NT2/D1 (cell line): ENCODE data around the gene SMIM35.
A peak's percentile ranks its signal among the peaks of the same experiment; 100 is the strongest.

Source experiments
- DNase-seq: peaks from one replicate; pipeline ENCODE4 v3.0.0-alpha.2; 2011; ENCODE audit warnings: low read depth, low spot score
- H3K27me3 ChIP-seq: 2 replicates; pipeline ENCODE4 v1.6.0; 2011; ENCODE audit warnings: mild to moderate bottlenecking; ENCODE audit not compliant: insufficient read length, insufficient read depth
- H3K36me3 ChIP-seq: 2 replicates; pipeline ENCODE4 v1.6.1; 2011; ENCODE audit warnings: mild to moderate bottlenecking, low read length, mixed read lengths; ENCODE audit not compliant: insufficient read depth, insufficient read length
- H3K4me1 ChIP-seq: 2 replicates; pipeline ENCODE4 v1.5.1; 2011; ENCODE audit not compliant: insufficient read depth, insufficient read length
- H3K4me3 ChIP-seq: 2 replicates; pipeline ENCODE4 v1.5.1; 2011; ENCODE audit warnings: low read depth; ENCODE audit not compliant: insufficient read length
- H3K9ac ChIP-seq: 2 replicates; pipeline ENCODE4 v1.6.0; 2011; ENCODE audit warnings: low read depth; ENCODE audit not compliant: insufficient read length
- H3K9me3 ChIP-seq: 2 replicates; pipeline ENCODE4 v1.5.1; 2011; ENCODE audit warnings: mild to moderate bottlenecking, low read length; ENCODE audit not compliant: insufficient read depth
- SUZ12 ChIP-seq: IDR thresholded peaks from 2 replicates; pipeline ENCODE4 v1.6.1; 2011; ENCODE audit not compliant: insufficient read length, insufficient read depth; ENCODE audit errors: extremely low read depth
- YY1 ChIP-seq: IDR thresholded peaks from 2 replicates; pipeline ENCODE4 v1.6.1; 2011; ENCODE audit not compliant: insufficient read length, insufficient read depth
- ZNF274 ChIP-seq: IDR thresholded peaks from 2 replicates; pipeline ENCODE4 v1.6.1; 2011; ENCODE audit warnings: mild to moderate bottlenecking, low read depth, low read length

The SMIM35 gene

DNA sequence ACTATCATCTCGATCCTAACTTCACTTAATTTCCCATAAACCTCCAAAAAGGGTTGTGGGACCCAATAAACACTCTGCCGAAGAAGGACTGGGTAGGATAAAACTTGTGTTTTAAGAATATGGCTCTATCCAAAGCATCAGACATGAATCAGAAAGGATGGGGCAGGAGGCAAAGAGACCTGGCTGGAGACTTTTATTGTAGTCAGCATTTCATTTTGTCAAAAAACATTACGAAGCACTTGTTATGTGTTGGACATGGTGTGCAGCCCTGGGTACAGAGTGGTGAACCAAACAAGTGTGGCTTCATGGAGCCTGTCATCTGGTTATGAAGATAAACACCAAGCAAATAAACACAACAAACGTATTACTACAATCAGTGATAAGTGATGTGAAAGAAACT is 83.3 kb downstream of the SMIM35 start:
- H3K9me3 ChIP-seq, result peaks cover 6% of the 10 kb centered on the region; the same call in 1 of the 2 replicates
- H3K36me3 ChIP-seq, result no peaks in the 10 kb centered on the region
- no peaks in the 10 kb centered on the region for H3K27me3 ChIP-seq
- no peak overlapping the region for H3K9ac ChIP-seq
- H3K4me1 ChIP-seq, result peaks cover 8% of the 10 kb centered on the region
- no peak for DNase-seq
- no peak for TF ChIP-seq YY1
- TF ChIP-seq SUZ12, result no peak
- no peak for TF ChIP-seq ZNF274
- no peak overlapping the region for H3K4me3 ChIP-seq

DNA sequence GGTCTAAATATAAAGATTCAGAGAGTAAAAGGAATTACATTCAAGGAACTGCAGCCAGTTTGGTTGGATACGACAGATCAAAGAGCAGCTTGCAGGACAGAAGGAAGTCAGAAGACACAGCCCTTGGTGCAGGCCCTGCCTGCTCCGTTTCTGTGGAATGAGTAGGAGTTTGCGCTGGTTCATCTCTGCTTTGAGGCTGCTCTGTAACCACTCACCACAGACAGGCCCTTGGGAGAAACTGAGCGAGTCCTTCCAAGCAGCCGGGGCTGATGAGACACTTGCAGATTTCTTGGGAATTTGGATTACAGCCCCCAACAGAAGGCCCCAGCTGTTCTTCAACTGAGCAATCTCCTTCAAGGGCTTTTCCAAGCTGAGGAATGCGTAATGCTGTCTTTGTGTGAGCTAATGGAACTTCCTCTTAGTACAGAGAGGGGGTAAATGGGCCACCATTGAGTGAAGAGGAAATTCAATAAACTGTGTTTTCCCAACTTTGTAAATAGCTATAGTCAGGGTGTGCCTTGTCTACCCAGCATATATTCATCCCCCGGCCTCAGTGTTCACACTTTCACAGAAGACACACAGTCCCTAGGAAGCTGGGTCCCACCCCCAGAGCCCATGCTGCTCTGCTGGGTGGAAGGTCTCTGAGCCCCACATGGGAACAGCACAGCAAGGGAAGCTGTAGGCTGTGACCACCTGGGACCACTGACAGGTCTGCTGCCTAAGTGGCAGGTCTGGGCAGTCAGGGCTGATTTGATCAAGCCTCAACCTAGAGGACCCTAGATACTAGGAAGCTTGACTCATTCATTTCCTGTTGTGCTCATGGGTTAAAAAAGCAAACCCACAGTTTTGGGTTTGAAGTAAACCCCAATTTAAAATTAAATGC is 84.0 kb downstream of the SMIM35 start:
- Histone ChIP-seq H3K4me1 (peaks cover 8% of the 10 kb centered on the region), H3K4me3 (no peak overlapping the region), H3K9ac (no peak overlapping the region), H3K36me3 (no peaks in the 10 kb centered on the region), H3K9me3 (peaks cover 6% of the 10 kb centered on the region; the same call in 1 of the 2 replicates), H3K27me3 (no peaks in the 10 kb centered on the region)
- TF ChIP-seq YY1 (no peak), ZNF274 (no peak), SUZ12 (no peak)
- peak; percentile 63 for DNase-seq

DNA sequence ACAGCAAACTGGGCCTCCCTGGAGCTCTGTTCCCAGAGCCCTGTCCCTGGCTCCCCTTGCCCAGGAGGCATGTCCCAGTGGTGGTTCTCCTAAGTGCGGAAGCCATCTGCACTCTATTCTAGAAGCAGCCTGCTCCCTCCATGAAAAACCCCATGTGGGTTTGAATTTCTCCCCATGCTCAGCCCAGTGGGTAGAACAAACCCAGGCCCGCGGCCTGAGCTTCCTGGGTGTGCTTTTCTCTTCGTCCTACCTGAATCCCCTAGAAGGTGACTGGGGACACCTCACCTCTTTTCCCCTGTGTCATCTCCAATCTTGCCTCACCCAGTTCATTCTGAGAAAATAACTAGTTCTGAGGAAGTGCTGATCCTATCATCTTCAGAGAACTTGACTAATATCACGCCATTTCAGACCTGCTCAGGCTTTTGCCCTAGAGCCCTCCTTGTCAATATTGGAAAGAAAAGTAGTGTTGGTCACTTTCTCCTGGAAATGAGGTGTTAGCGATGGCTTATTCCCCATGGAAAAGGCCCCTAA is 84.7 kb downstream of the SMIM35 start:
- no peak for DNase-seq
- Histone ChIP-seq H3K36me3 (no peaks in the 10 kb centered on the region), H3K27me3 (no peaks in the 10 kb centered on the region), H3K9me3 (peaks cover 6% of the 10 kb centered on the region; the same call in 1 of the 2 replicates), H3K4me1 (peaks cover 8% of the 10 kb centered on the region), H3K4me3 (no peak overlapping the region), H3K9ac (no peak overlapping the region)
- no peak for TF ChIP-seq ZNF274
- TF ChIP-seq YY1, result no peak
- TF ChIP-seq SUZ12, result no peak

DNA sequence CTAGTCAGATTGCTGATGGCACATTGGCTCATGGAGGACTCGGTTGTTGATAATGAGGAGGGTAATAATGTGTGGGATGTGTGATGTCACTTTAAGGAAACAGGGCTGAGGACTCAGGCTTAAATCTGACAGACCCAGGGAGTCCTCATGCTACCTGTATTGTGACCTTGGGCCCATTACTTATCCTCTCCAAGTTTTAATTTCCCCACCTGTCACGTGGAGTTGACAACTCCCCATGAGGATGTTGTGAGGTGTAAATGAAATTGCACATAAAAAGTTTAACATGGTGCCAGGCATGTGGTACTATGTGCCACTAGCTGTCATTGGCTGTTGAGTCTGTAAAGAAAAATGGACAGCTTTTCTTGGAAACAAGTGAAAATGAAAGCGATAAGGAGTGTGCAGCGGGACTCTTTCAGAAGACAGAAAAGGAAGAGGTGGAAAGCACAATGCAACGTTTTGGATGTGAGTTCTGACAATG is 85.2 kb downstream of the SMIM35 start:
- Histone ChIP-seq H3K27me3 (no peaks in the 10 kb centered on the region), H3K4me3 (no peak overlapping the region), H3K9ac (no peak overlapping the region), H3K36me3 (no peaks in the 10 kb centered on the region), H3K9me3 (peaks cover 6% of the 10 kb centered on the region; the same call in 1 of the 2 replicates), H3K4me1 (peaks cover 8% of the 10 kb centered on the region)
- TF ChIP-seq YY1 (no peak), ZNF274 (no peak), SUZ12 (no peak)
- no peak for DNase-seq

DNA sequence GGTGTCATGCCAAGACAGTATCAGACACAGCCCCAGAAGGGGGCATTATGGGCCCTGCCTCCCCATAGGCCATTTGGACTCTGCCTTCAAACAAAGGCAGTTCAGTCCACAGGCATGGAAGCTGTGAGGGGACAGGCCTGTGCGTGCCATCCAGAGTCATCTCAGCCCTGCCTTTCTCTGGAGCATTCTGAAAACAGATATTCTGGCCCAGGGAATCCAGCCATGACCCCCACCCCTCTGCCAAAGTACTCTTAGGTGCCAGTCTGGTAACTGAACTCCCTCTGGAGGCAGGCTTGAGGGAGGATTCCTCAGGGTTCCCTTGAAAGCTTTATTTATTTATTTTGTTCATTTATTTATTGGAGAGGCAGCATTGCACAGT is 85.9 kb downstream of the SMIM35 start:
- no peaks in the 10 kb centered on the region for H3K27me3 ChIP-seq
- no peak overlapping the region for H3K9ac ChIP-seq
- H3K4me1 ChIP-seq, result peaks cover 8% of the 10 kb centered on the region
- H3K4me3 ChIP-seq, result no peak overlapping the region
- no peaks in the 10 kb centered on the region for H3K36me3 ChIP-seq
- DNase-seq, result no peak
- TF ChIP-seq YY1 (no peak), ZNF274 (no peak), SUZ12 (no peak)
- peaks cover 6% of the 10 kb centered on the region; the same call in 1 of the 2 replicates for H3K9me3 ChIP-seq

DNA sequence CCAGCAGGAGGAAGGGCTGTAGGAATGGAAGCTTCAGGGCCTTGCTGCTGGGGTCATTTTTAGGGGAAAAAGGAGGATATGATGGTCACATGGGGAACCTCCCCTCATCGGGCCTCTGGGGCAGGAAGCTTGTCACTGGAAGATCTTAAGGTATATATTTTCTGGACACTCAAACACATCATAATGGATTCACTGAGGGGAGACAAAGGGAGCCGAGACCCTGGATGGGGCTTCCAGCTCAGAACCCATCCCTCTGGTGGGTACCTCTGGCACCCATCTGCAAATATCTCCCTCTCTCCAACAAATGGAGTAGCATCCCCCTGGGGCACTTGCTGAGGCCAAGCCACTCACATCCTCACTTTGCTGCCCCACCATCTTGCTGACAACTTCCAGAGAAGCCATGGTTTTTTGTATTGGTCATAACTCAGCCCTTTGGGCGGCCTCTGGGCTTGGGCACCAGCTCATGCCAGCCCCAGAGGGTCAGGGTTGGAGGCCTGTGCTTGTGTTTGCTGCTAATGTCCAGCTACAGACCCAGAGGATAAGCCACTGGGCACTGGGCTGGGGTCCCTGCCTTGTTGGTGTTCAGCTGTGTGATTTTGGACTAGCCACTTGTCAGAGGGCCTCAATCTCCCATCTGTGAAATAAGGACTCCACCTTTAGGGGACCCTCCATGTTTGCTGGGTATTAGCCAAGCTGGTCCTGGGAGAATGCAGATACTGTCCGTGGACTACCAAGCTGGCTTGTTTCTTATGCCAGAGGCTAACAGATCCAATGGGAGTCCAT is 86.5 kb downstream of the SMIM35 start:
- Histone ChIP-seq H3K36me3 (no peaks in the 10 kb centered on the region), H3K27me3 (no peaks in the 10 kb centered on the region), H3K9me3 (peaks cover 6% of the 10 kb centered on the region; the same call in 1 of the 2 replicates), H3K9ac (no peak overlapping the region), H3K4me3 (no peak overlapping the region), H3K4me1 (peaks cover 8% of the 10 kb centered on the region)
- TF ChIP-seq ZNF274, result no peak
- TF ChIP-seq SUZ12, result no peak
- TF ChIP-seq YY1, result no peak
- DNase-seq, result no peak
